HFF-Myc (cell line): Measurements from ENCODE around the gene PARD3.
A peak's percentile ranks its signal among the peaks of the same experiment; 100 is the strongest.

ENCODE experiments used
- DNase-seq: peaks from one replicate; pipeline ENCODE4 v3.0.0-alpha.2; 2011; ENCODE audit warnings: low read depth; ENCODE audit errors: extremely low read depth
- H3K4me3 ChIP-seq: replicated peaks from 2 replicates; pipeline ENCODE4 v1.5.1; 2011; ENCODE audit warnings: low read depth, mild to moderate bottlenecking, control low read depth, low read length
- CTCF ChIP-seq: IDR thresholded peaks from 2 replicates; pipeline ENCODE4 v1.5.1; 2012; ENCODE audit warnings: mild to moderate bottlenecking, low read depth, low read length, control low read depth; ENCODE audit errors: missing control alignments

Gene PARD3

DNA sequence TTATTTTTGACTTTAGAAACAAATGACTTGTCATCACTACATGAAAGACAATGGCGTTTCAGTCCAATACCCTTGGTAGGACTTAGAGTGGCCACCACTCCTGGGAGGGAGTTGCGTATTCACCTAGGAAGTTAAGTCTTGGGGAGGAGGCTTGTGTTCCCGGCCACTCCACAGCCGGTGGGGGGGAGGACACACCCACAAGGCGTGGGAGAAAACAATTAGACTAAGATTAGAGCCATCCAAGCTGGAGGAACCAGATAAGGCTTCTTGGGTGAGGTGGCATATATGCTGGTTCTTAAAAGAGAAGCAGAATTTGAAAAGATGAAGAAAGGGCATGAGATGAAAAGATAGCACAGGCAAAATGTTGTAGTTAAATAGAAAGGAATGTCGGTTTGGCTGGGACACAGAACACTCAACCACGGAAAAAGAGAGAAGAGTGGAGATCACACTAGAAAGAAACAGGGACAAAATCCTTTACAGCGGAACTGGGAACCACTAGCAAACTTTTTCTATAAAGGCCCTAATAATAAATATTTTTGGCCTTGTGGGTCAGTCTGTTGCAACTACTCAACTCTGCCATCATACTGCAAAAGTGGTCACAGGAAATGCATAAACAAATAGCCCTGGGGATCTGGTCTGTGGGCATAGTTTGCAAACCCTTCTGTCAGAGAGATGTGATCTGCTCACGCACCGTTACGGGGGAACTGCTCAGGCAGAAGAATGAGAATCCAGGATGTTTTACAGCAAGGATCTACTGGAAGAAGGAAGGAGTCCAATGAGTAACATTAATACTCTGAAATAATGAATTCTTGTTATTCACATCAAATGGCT is 651.8 kb downstream of the PARD3 start:
- no peak for TF ChIP-seq CTCF
- no peak for DNase-seq
- H3K4me3 ChIP-seq = no peak overlapping the region

DNA sequence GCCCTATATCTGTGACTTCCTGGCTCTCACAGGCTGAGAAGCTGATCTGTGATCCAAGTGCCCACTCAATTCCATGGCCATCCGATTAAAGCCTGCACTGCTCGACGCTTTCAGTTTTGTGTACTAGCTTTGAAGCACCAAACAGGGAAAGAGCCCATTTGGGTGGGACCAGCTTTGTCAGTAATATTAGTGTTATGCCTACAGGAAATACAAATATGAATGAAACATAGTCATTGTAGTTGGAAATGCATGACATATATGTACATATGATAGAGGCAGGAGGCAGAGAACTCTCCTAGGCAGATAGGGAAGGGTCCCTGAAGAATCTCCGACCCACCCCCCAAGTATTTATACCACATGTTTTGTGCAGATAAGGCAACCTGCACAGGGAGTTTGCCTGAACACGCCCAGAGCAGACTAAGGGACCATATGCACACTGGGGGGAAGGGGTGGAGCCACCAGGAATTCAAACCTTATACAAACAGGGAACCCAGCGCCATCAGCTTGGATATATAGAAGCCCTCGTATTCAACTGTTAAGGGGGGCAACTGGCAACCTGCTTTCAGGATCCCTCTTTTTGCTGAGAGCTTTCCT is 653.2 kb downstream of the PARD3 start:
- H3K4me3 ChIP-seq = no peak overlapping the region
- TF ChIP-seq CTCF = no peak
- no peak for DNase-seq

DNA sequence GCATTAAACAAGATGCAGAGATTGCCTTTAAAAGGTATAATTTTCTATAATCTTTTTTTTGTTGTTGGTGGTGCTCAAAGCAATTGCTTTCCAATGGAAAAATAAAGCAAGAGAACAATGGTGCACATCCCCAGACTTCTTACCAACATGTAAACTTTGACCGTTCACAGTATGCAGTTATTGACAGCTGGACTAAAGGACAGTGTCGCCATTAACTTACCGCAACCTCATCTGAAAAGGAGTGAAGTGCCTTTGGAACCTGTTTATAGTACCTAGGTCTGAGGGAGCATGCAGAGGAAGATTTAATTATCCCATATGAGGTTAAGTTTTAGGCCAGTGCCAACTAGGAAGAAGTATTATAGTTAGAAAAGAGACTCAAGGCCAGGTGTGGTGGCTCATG is 654.5 kb downstream of the PARD3 start:
- no peak for DNase-seq
- TF ChIP-seq CTCF = no peak
- H3K4me3 ChIP-seq = no peak overlapping the region

GRCh38 chr10:34157501-34157900 is 657.6 kb downstream of the PARD3 start:
- no peak overlapping the region for H3K4me3 ChIP-seq
- no peak for DNase-seq
- TF ChIP-seq CTCF = no peak

- peak; percentile 83 for DNase-seq
- TF ChIP-seq CTCF = peak; percentile 37
- H3K4me3 ChIP-seq = no peak overlapping the region
Measured at GRCh38 chr10:34156781-34157425, 658.2 kb downstream of the PARD3 start.

DNA sequence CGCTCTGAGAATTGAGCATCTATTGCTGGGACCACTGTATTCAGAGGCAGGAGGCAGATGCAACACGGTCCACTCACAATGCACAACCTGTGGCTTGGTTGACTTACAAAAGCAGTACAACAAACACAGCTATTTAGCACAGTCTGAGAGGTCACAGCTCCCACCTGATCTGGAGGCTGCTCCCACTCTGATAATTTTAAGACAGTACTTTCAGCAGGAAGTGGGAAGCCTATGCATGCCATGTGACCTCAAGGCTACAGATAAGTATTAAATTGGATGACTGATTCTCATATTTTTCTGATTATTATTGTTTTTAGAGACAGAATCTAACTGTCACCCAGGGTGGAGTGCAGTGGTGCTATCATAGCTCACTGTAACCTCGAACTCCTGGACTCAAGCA is 659.3 kb downstream of the PARD3 start:
- H3K4me3 ChIP-seq = no peak overlapping the region
- no peak for DNase-seq
- no peak for TF ChIP-seq CTCF
